Activated CD4-positive, CD25-positive, alpha-beta regulatory T cell treated with anti-CD3 and anti-CD28 coated beads, Interleukin-2, amount 50 U/mL, for 24 hours (primary cell): ENCODE data around the gene SFXN5.
"Not testable (repeated sequence)": the region's sequence is repeated elsewhere in the genome, so short reads cannot be mapped to it uniquely, and the experiment has no call there.

Experiments
- ATAC-seq, 2 donors: fragments of 150-1000 bp; cut with Tn5 transposase; one replicate each; pipeline ENCODE4 v1.10.0; 2021; ENCODE audit warnings: mild to moderate bottlenecking in 1 of 2, moderate library complexity in 1 of 2

The SFXN5 gene

GRCh38 chr2:73101626-73102256 is 30.2 kb upstream of the SFXN5 start:
- no peak for ATAC-seq

GRCh38 chr2:73100956-73101355 is 29.4 kb upstream of the SFXN5 start:
- no peak for ATAC-seq

- no peak for ATAC-seq
Measured at GRCh38 chr2:73099486-73099885, 28.0 kb upstream of the SFXN5 start.

DNA sequence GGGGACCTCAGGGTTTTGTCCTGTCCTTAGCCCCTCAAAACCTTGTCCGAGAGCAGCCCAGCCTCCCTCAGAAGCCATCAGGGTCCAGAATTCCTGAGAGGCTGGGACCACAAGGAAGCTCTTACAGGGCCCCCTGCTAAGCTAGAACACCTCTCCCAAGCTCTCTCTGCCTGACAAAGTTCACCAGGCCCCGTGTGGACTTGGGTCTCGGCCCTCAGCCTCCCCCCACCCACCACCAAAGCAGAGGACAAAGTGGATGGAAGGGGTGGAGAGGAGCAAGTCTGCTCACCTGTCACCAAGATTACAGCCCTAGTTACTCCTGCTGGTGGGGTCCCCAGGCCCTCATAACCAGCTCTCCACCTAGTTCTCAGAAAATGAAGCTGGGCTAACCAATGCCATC is 24.4 kb upstream of the SFXN5 start:
- no peak for ATAC-seq

DNA sequence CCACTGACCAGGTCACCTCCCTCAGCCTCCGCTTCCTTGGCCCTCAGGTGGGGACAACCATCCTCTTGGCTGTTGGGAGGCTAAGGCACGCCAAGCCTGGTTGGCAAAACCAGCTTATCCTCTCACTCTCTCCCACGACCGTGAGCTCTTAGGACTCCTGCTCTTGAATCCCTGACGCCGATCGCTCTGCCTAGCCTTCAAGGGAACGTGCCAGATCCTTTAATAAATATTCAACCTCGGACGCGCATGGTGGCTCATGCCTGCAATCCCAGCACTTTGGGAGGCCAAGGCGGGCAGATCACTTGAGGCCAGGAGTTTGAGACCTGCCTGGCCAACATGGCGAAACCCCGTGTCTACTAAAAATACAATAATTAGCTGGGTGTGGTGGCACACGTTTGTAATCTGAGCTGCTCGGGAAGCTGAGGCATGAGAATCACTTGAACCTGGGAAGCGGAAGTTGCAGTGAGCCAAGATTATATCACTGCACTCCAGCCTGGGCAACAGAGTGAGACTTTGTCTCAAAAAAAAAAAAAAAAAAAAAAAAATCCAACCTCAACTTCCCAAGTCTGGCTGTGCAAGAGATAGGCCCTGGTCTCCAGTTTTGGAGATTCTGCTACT is 22.2 kb upstream of the SFXN5 start:
- not testable (repeated sequence) for ATAC-seq

- ATAC-seq, result no peak
Measured at GRCh38 chr2:73092146-73092783, 20.8 kb upstream of the SFXN5 start.

GRCh38 chr2:73091696-73092095 is 20.2 kb upstream of the SFXN5 start:
- ATAC-seq, result no peak

DNA sequence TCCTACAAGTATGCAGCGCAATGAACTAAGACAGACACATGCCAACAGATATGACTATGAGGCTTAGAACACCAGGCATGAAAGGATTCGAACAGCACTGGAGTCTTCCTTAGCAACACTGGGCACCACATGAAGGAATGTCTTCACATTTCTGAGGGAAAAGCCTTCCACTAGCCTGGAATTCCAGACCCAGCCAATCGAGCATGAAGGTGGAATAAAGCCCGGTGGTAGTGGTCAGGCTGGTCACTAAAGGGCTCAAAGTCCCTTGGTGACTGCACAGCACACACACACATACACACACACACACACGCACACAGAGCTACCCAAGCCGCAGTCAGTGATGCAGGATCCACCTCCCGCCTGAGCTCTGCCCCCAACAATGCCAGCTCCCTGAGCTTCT is 19.7 kb upstream of the SFXN5 start:
- ATAC-seq, result no peak

- ATAC-seq, result no peak
Measured at GRCh38 chr2:73089270-73090030, 17.9 kb upstream of the SFXN5 start.

DNA sequence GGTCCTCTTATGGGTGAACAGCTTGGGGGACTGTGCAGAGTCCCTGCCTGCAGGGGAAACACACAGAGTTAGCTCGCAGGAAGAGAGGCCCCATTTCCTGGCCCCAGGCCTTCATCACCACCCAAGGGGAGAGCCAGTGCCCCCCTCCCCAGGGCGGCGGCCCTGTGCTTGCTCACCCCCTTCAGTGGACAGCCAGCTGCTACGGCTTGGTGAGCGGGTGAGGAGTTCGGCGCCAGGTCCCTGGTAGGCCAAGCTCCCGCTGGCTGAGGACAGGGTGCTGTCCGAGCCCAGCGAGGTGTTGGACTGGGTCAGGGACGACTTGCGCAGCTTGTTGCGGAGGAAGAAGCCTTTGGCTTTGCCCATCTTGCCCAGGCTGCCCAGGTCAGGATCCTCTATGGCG is 17.2 kb upstream of the SFXN5 start:
- ATAC-seq, result no peak

GRCh38 chr2:73088211-73088610 is 16.7 kb upstream of the SFXN5 start:
- no peak for ATAC-seq

- ATAC-seq, result no peak
Measured at GRCh38 chr2:73087311-73087710, 15.8 kb upstream of the SFXN5 start.

DNA sequence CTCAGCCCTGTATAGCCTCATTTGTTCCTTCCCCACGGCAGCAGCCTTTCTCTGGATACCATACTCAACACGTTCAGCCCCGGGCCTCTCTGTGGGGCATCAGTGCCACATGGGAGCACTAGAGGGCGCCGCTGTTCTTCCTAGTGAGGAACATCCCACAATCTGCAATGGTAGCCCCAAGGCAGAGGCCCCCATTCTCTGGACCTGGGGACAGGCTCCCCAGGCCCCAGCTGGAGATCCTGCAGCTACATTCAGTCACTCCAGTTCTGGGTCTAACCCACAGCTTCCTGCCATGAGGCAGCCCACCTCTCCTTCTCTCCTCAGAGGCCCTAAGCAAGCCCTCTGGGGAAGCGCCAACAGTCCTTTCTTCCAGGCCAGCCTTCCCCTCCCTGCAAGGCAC is 14.2 kb upstream of the SFXN5 start:
- peak; percentile 89 to 90 for ATAC-seq

- ATAC-seq, result no peak
Measured at GRCh38 chr2:73084971-73085370, 13.5 kb upstream of the SFXN5 start.

DNA sequence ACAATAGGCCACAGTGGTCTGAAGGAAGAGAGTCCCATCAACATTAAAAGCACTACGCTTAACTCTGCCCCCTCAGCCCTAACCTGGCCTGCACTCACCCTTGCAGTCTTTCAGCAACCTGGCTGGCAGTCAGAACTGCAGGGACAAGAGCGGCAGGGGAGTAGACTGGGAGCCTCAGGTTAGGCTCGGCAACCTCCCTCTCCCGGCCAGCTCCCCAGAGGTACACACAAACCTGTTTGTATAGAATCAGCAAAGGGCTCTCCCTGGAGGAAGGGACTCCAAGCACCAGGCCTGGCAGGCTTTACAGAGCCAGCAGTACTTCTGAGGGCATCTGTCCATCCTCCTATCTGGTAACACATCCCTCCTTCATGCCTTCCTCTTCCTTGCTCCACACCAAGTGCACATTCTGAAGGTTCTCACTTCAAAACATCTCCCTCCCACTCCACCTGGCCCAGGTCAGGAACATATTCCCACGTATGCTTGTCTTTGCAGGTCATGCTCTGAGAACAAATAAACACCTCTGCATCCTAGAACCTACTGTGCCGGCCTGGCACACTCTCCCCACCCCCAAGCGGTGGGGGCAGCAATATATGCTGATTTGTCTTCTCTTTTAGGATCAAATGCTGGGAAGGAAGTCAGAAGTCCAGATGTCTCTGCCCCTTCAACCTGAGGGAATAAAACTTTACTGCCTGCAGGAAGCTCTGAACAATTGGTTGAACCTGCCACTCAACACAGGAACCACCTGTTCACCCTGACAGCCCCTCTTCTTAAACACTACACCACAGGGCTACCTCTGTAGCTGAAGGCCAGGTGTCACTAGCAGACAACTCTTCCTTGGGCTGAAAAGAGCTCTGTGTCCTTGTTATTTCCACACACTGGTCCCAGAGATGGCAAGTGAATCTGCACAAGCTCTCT is 12.6 kb upstream of the SFXN5 start:
- no peak for ATAC-seq

GRCh38 chr2:73082523-73083410 is 11.3 kb upstream of the SFXN5 start:
- ATAC-seq, result no peak

GRCh38 chr2:73081181-73081671 is 9.7 kb upstream of the SFXN5 start:
- ATAC-seq, result no peak

DNA sequence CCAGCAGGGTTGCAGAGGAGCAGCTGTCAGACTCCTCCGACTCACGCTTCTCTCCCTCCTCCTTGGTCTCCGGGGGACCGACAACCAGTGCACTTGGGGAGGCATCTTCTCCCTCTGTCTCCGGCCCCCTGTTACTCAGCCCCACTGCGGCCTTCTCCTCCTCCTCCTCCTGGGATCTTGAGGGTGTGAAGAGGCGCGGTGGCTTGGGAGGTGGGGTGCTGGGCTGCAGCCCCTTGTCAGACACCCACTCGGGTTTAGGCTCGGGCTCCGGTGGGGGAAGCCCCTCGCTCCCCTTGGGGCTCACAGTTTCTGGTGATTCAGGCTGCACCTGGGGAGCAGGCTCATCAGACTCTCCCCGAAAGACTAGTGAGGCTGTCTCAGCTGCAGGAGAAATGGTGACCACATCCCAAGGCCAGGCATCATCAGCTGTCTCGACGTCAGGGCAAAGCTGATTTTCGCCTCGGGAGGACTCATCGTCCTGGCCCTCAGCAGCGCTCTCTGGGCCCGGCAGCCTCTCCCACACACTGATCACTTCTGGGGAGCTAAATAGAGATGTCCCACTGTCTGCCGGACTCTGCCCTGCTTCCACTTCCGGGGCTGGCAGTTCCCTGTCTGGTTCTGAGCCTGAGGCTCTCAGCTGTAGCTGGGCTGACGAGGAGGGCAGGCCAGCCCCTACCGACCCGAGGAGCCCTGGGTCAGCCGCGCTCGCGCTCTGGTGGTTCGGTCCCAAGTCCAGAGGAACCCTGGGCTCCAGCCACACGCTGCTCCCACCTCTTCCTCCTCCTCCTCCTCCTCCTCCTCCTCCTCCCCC is 9.0 kb upstream of the SFXN5 start:
- ATAC-seq, result no peak

DNA sequence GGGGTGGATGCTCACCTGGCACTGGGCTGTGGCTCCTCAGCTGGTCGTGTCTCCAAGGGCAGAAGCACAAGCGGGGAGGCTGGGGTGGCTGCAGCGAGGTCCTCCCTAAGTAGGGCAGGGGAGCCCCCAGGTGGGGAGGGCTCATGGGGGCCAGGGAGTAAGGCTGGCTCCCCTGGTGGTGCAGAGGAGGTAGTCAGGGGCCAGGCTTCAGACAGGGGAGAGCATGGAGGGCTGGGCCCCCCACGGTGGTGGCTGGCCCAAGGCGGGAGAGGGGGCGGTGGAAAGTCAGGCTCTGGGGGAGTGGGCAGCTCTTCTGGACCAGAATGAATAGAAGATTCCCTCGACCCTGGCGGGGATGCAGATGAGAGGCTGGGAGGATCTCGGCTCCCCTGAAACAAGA is 8.1 kb upstream of the SFXN5 start:
- no peak for ATAC-seq
